ENCODE data around the gene MYL10. TPM values are rescaled to one million over a fixed set of nuclear protein-coding genes. Genes with fewer than 3 reads are reported as not detected.

MYL10 gene
- total and polyA plus RNA-seq, 11 donors, result not detected

GRCh38 chr7:101673315-101673714, 44.2 kb upstream of the MYL10 start:
- ATAC-seq (no peak), DNase-seq (no peak)
- Histone ChIP-seq H3K9me3 (peaks cover 0 to 4% (median 0%) of the 10 kb centered on the region in 12 donors), H3K27ac (no peak overlapping the region), H3K4me3 (no peak overlapping the region), H3K4me1 (peaks cover 0 to 7% (median 0%) of the 10 kb centered on the region in 12 donors), H3K36me3 (no peaks in the 10 kb centered on the region), H3K27me3 (no peaks in the 10 kb centered on the region)
- TF ChIP-seq CTCF (IDR thresholded peaks at IDR 0.05) (no peak), POLR2A (IDR thresholded peaks at IDR 0.05) (no peak)
- intact Hi-C loops (cut with DNase I), result loop anchor here in 1 of 10 donors (10.0 kb wide), 1 partner anchor 69 kb away; no protein-coding TSS in a partner anchor

GRCh38 chr7:101671371-101672356, 42.6 kb upstream of the MYL10 start:
- ATAC-seq, result peak in 3 of 4 donors; percentile 18 to 52 (median 37)

GRCh38 chr7:101669307-101669706, 40.2 kb upstream of the MYL10 start:
- no peak overlapping the region for H3K4me3 ChIP-seq
- H3K36me3 ChIP-seq, result no peaks in the 10 kb centered on the region
- TF ChIP-seq POLR2A (IDR thresholded peaks at IDR 0.05) (no peak), CTCF (IDR thresholded peaks at IDR 0.05) (peak in 2 of 12 donors; percentile 7 to 17)
- H3K4me1 ChIP-seq, result peaks cover 0 to 7% (median 0%) of the 10 kb centered on the region in 12 donors
- peaks cover 0 to 4% (median 0%) of the 10 kb centered on the region in 12 donors for H3K9me3 ChIP-seq
- DNase-seq (no peak), ATAC-seq (no peak)
- intact Hi-C loops (cut with DNase I), result no loop called here
- no peak overlapping the region for H3K27ac ChIP-seq
- 72 to 95% (median 75%) methylated on average over 1 of the region's 1 CpG for WGBS, 4 donors
- peaks cover 0 to 5% (median 0%) of the 10 kb centered on the region in 9 donors for H3K27me3 ChIP-seq

More at GRCh38 chr7:101671371-101672356, 42.6 kb upstream of the MYL10 start:
- peak in 1 of 5 donors; percentile 37 for DNase-seq
- whole genome bisulfite sequencing, 4 donors, result 65 to 74% (median 69%) methylated on average over 12 of the region's 12 CpGs
- H3K4me1 ChIP-seq, result peaks cover 0 to 7% (median 0%) of the 10 kb centered on the region in 12 donors
- no peaks in the 10 kb centered on the region for H3K36me3 ChIP-seq
- H3K27me3 ChIP-seq, result no peaks in the 10 kb centered on the region
- TF ChIP-seq POLR2A (IDR thresholded peaks at IDR 0.05) (no peak), CTCF (IDR thresholded peaks at IDR 0.05) (no peak)
- intact Hi-C loops (cut with DNase I), result loop anchor here in 1 of 10 donors (10.0 kb wide), 1 partner anchor 67 kb away; no protein-coding TSS in a partner anchor
- no peak overlapping the region for H3K27ac ChIP-seq
- peaks cover 0 to 4% (median 0%) of the 10 kb centered on the region in 12 donors for H3K9me3 ChIP-seq
- no peak overlapping the region for H3K4me3 ChIP-seq

- no peaks in the 10 kb centered on the region for H3K36me3 ChIP-seq
- ATAC-seq (no peak), DNase-seq (no peak)
- H3K27ac ChIP-seq, result no peak overlapping the region
- TF ChIP-seq POLR2A (IDR thresholded peaks at IDR 0.05) (no peak), CTCF (IDR thresholded peaks at IDR 0.05) (no peak)
- H3K4me1 ChIP-seq, result peaks cover 0 to 7% (median 0%) of the 10 kb centered on the region in 12 donors
- intact Hi-C loops (cut with DNase I), result no loop called here
- no peak overlapping the region for H3K4me3 ChIP-seq
- H3K27me3 ChIP-seq, result peaks cover 0 to 5% (median 0%) of the 10 kb centered on the region in 9 donors
- H3K9me3 ChIP-seq, result peaks cover 0 to 4% (median 0%) of the 10 kb centered on the region in 12 donors
- WGBS, 4 donors, result 83 to 95% (median 85%) methylated on average over 2 of the region's 2 CpGs
Observed at GRCh38 chr7:101668726-101669125, 39.6 kb upstream of the MYL10 start.

Data from heart left ventricle (tissue), 16 donors.